Fibroblast of lung (primary cell): Measurements from ENCODE around the gene CCDC181. TPM values are rescaled to one million over a fixed set of nuclear protein-coding genes. Genes with fewer than 3 reads are reported as not detected.

ENCODE experiments used
- DNase-seq, 2 donors: peaks; one replicate each; pipeline versions ENCODE4 v3.0.0 to v3.0.0-alpha.2; 2010; ENCODE audit warnings: low read depth in 2 of 2
- H2AFZ ChIP-seq: 2 replicates; pipeline ENCODE4 v1.5.1; 2012; ENCODE audit warnings: low read length, control low read depth, inconsistent platforms
- H3K27ac ChIP-seq: 2 replicates; pipeline ENCODE4 v1.5.1; 2011; ENCODE audit warnings: low read length, control low read depth; ENCODE audit not compliant: insufficient read depth
- H3K27me3 ChIP-seq: 2 replicates; pipeline ENCODE4 v1.5.1; 2011; ENCODE audit warnings: mild to moderate bottlenecking, low read length; ENCODE audit not compliant: control insufficient read depth, insufficient read depth
- H3K36me3 ChIP-seq: 2 replicates; pipeline ENCODE4 v1.5.1; 2011; ENCODE audit warnings: low read length; ENCODE audit not compliant: control insufficient read depth, insufficient read depth
- H3K4me1 ChIP-seq: 2 replicates; pipeline ENCODE4 v1.5.1; 2011; ENCODE audit warnings: low read length; ENCODE audit not compliant: control insufficient read depth, insufficient read depth; ENCODE audit errors: extremely low read depth
- H3K4me2 ChIP-seq: 2 replicates; pipeline ENCODE4 v1.5.1; 2011; ENCODE audit warnings: low read length, control low read depth; ENCODE audit not compliant: insufficient read depth; ENCODE audit errors: extremely low read depth
- H3K4me3 ChIP-seq, 4 experiments: fragments of 200-600 bp in 1 of 4; sonication (generic) in 1 of 4; replicated peaks in 1 of 4; 2 replicates each; pipeline ENCODE4 v1.5.1; 2011 to 2016; ENCODE audit warnings: low read length in 4 of 4, low read depth in 3 of 4, mild to moderate bottlenecking in 3 of 4, control low read depth in 2 of 4, inconsistent platforms in 1 of 4, mixed read lengths in 1 of 4; ENCODE audit not compliant: insufficient read depth in 1 of 4; ENCODE audit errors: control extremely low read depth in 1 of 4
- H3K79me2 ChIP-seq: 2 replicates; pipeline ENCODE4 v1.5.1; 2012; ENCODE audit warnings: mild to moderate bottlenecking, low read length, inconsistent platforms; ENCODE audit not compliant: control insufficient read depth, insufficient read depth
- H3K9ac ChIP-seq: 2 replicates; pipeline ENCODE4 v1.5.1; 2011; ENCODE audit warnings: mild to moderate bottlenecking, low read length, control low read depth; ENCODE audit not compliant: insufficient read depth
- H3K9me3 ChIP-seq: 2 replicates; pipeline ENCODE4 v1.5.1; 2012; ENCODE audit warnings: low read depth, low read length; ENCODE audit not compliant: control insufficient read depth, insufficient read depth
- H4K20me1 ChIP-seq: 2 replicates; pipeline ENCODE4 v1.5.1; 2011; ENCODE audit warnings: low read length; ENCODE audit not compliant: control insufficient read depth, insufficient read depth; ENCODE audit errors: extremely low read depth
- CTCF ChIP-seq, 2 donors: IDR thresholded peaks in 1 of 2; conservative IDR thresholded peaks in 1 of 2; 1 replicate in 1 of 2; 2 replicates in 1 of 2; pipeline ENCODE4 v1.5.1; 2011 to 2012; ENCODE audit warnings: low read length in 2 of 2, control low read depth in 1 of 2, inconsistent platforms in 1 of 2, low read depth in 1 of 2, mild to moderate bottlenecking in 1 of 2
- EZH2 ChIP-seq: IDR thresholded peaks from 2 replicates; pipeline ENCODE4 v1.5.1; 2012; ENCODE audit warnings: low read length, control low read depth, mild to moderate bottlenecking; ENCODE audit errors: missing control alignments
- polyA plus RNA-seq, 2 donors: library from polyadenylated mRNA; depleted of rRNA in 1 of 2; stranded (reverse) in 1 of 2; unstranded in 1 of 2; fragments of >200 nt; gene quantifications; 2 replicates each; pipeline ENCODE4 v1.2.1, GENCODE V29; 2011 to 2012; ENCODE audit warnings: missing spikeins in 1 of 2
- total RNA-seq: library from RNA; depleted of rRNA; stranded (reverse); fragments of >200 nt; gene quantifications from 2 replicates; pipeline ENCODE4 v1.2.1, GENCODE V29; 2014

The CCDC181 gene
- total and polyA plus RNA-seq, 2 donors (not counting 1 experiment from before 2014, with no cell fraction given), result 0.40 to 0.66 TPM

- TF ChIP-seq EZH2, result no peak
- TF ChIP-seq CTCF (conservative IDR thresholded peaks at IDR 0.05 in 1 of 2, IDR thresholded peaks at IDR 0.05 in 1 of 2; ENCODE audit: low read depth in 1 of 2, low read length in 2 of 2), result no peak
- no peak for DNase-seq
- Histone ChIP-seq H3K36me3 (no peaks in the 10 kb centered on the region), H3K27ac (no peak overlapping the region), H3K79me2 (no peaks in the 10 kb centered on the region), H2AFZ (no peak overlapping the region), H4K20me1 (no peaks in the 10 kb centered on the region), H3K9me3 (no peaks in the 10 kb centered on the region), H3K4me1 (peaks cover 4% of the 10 kb centered on the region), H3K27me3 (no peaks in the 10 kb centered on the region), H3K4me3 (no peak overlapping the region), H3K9ac (no peak overlapping the region), H3K4me2 (no peak overlapping the region)
Measured at GRCh38 chr1:169456029-169456428, 28.8 kb upstream of the CCDC181 start.

GRCh38 chr1:169452921-169453320, 25.6 kb upstream of the CCDC181 start:
- no peak overlapping the region for H3K4me3 ChIP-seq

GRCh38 chr1:169451218-169451824, 24.0 kb upstream of the CCDC181 start:
- Histone ChIP-seq H3K79me2 (no peaks in the 10 kb centered on the region), H3K27me3 (no peaks in the 10 kb centered on the region), H3K27ac (no peak overlapping the region), H3K4me2 (no peak overlapping the region), H3K4me1 (no peaks in the 10 kb centered on the region), H3K9ac (no peak overlapping the region), H3K9me3 (no peaks in the 10 kb centered on the region), H2AFZ (no peak overlapping the region), H3K36me3 (no peaks in the 10 kb centered on the region), H3K4me3 (no peak overlapping the region), H4K20me1 (no peaks in the 10 kb centered on the region)
- no peak for DNase-seq
- TF ChIP-seq CTCF (conservative IDR thresholded peaks at IDR 0.05 in 1 of 2, IDR thresholded peaks at IDR 0.05 in 1 of 2; ENCODE audit: low read depth in 1 of 2, low read length in 2 of 2), result no peak
- no peak for TF ChIP-seq EZH2

More at GRCh38 chr1:169452921-169453320, 25.6 kb upstream of the CCDC181 start:
- H2AFZ ChIP-seq, result no peak overlapping the region
- DNase-seq, result no peak
- no peaks in the 10 kb centered on the region for H3K36me3 ChIP-seq
- no peak overlapping the region for H3K4me2 ChIP-seq
- no peaks in the 10 kb centered on the region for H3K79me2 ChIP-seq
- TF ChIP-seq CTCF (conservative IDR thresholded peaks at IDR 0.05 in 1 of 2, IDR thresholded peaks at IDR 0.05 in 1 of 2; ENCODE audit: low read depth in 1 of 2, low read length in 2 of 2) (no peak), EZH2 (no peak)
- no peak overlapping the region for H3K9ac ChIP-seq
- H3K27ac ChIP-seq, result no peak overlapping the region
- no peaks in the 10 kb centered on the region for H3K4me1 ChIP-seq
- H3K27me3 ChIP-seq, result no peaks in the 10 kb centered on the region
- no peaks in the 10 kb centered on the region for H3K9me3 ChIP-seq
- H4K20me1 ChIP-seq, result no peaks in the 10 kb centered on the region
